Stimulated activated CD4-positive, alpha-beta T cell treated with anti-CD3 and anti-CD28 coated beads, Interleukin-4, amount 100 ng/mL, for 48 hours (primary cell): Measurements from ENCODE around the gene ACP1.

Experiments
- DNase-seq, 2 donors: peaks; one replicate each; pipeline ENCODE4 v3.0.0-alpha.2; 2020; ENCODE audit warnings: low read depth in 2 of 2

The ACP1 gene

GRCh38 chr2:255195-255594, 9.6 kb upstream of the ACP1 start:
- no peak for DNase-seq

GRCh38 chr2:256094-256493, 8.7 kb upstream of the ACP1 start:
- no peak for DNase-seq

GRCh38 chr2:257429-257828, 7.3 kb upstream of the ACP1 start:
- DNase-seq = no peak

GRCh38 chr2:257842-258241, 6.9 kb upstream of the ACP1 start:
- DNase-seq = no peak

GRCh38 chr2:258933-259332, 5.8 kb upstream of the ACP1 start:
- no peak for DNase-seq

GRCh38 chr2:259789-260331, 4.9 kb upstream of the ACP1 start:
- no peak for DNase-seq

GRCh38 chr2:260507-261161, 4.1 kb upstream of the ACP1 start:
- DNase-seq = no peak

- DNase-seq = no peak
Measured at GRCh38 chr2:262117-262516, 2.6 kb upstream of the ACP1 start.

- no peak for DNase-seq
Measured at GRCh38 chr2:263022-263738, 1.6 kb upstream of the ACP1 start.

- DNase-seq = peak in 1 of 2 donors; percentile 18
Measured at GRCh38 chr2:263774-264492, 814 bp upstream of the ACP1 start, which contains the start of gene SH3YL1. TSS of gene SH3YL1 (minus strand) at chr2:264032. CDS start at chr2:263984, 48 bp downstream.

- no peak for DNase-seq
Measured at GRCh38 chr2:268323-268722, 3.6 kb downstream of the ACP1 start.

GRCh38 chr2:269356-270030, 4.7 kb downstream of the ACP1 start:
- no peak for DNase-seq

- no peak for DNase-seq
Measured at GRCh38 chr2:270861-271260, 6.1 kb downstream of the ACP1 start.

GRCh38 chr2:271917-272316, 7.2 kb downstream of the ACP1 start:
- no peak for DNase-seq

- no peak for DNase-seq
Measured at GRCh38 chr2:273333-273732, 8.6 kb downstream of the ACP1 start.

- no peak for DNase-seq
Measured at GRCh38 chr2:274503-274902, 9.8 kb downstream of the ACP1 start.

- no peak for DNase-seq
Measured at GRCh38 chr2:275466-275865, 10.7 kb downstream of the ACP1 start.

- no peak for DNase-seq
Measured at GRCh38 chr2:278312-278926, 13.7 kb downstream of the ACP1 start.

GRCh38 chr2:278927-279320, 14.2 kb downstream of the ACP1 start:
- no peak for DNase-seq

GRCh38 chr2:279366-279765, 14.6 kb downstream of the ACP1 start:
- no peak for DNase-seq

- no peak for DNase-seq
Measured at GRCh38 chr2:279956-280649, 15.4 kb downstream of the ACP1 start.
